Liver (tissue), 4 donors: Measurements from ENCODE around the gene PRAMEF9. TPM values are rescaled to one million over a fixed set of nuclear protein-coding genes. Genes with fewer than 3 reads are reported as not detected.

Experiments
- polyA plus RNA-seq, 2 donors: library from polyadenylated mRNA; stranded (reverse) in 1 of 2; unstranded in 1 of 2; fragments of 200-250 nt in 1 of 2; fragments of >200 nt in 1 of 2; fragmentation: Nextera tagmentation in 1 of 2; extraction: Ambion mirVana in 1 of 2; gene quantifications; one replicate each; pipeline versions ENCODE4 v1.2.1 to v1.2.3, GENCODE V29; 2013 to 2015
- total RNA-seq, 2 donors: library from RNA; depleted of rRNA; stranded (reverse); fragments of >200 nt; gene quantifications; one replicate each; pipeline ENCODE4 v1.2.3, GENCODE V29; 2014
- donor health status: healthy.
- donor health status: healthy.
- donor health status: healthy.

PRAMEF9 gene
- total and polyA plus RNA-seq, 4 donors, result not detected

Other genes with a start within 250 kb of the PRAMEF9 start
- gene PRAMEF6, start 224.3 kb upstream of the PRAMEF9 start, total RNA-seq, result not detected
- gene PRAMEF6, start 224.3 kb upstream of the PRAMEF9 start, polyA plus RNA-seq, result not detected
- not detected for gene PRAMEF27, start 115.3 kb upstream of the PRAMEF9 start, total RNA-seq
- not detected for gene PRAMEF27, start 115.3 kb upstream of the PRAMEF9 start, polyA plus RNA-seq
- gene HNRNPCL3, start 111.1 kb upstream of the PRAMEF9 start, total RNA-seq, result not detected
- not detected for gene HNRNPCL3, start 111.1 kb upstream of the PRAMEF9 start, polyA plus RNA-seq
- gene PRAMEF25, start 101.1 kb upstream of the PRAMEF9 start, total RNA-seq, result not detected
- not detected for gene PRAMEF25, start 101.1 kb upstream of the PRAMEF9 start, polyA plus RNA-seq
- not detected for gene HNRNPCL2, start 55.0 kb upstream of the PRAMEF9 start, total RNA-seq
- gene HNRNPCL2, start 55.0 kb upstream of the PRAMEF9 start, polyA plus RNA-seq, result not detected
- not detected for gene PRAMEF26, start 15.8 kb upstream of the PRAMEF9 start, total RNA-seq
- not detected for gene PRAMEF26, start 15.8 kb upstream of the PRAMEF9 start, polyA plus RNA-seq
- not detected for gene HNRNPCL4, start 6.2 kb upstream of the PRAMEF9 start, total RNA-seq
- gene HNRNPCL4, start 6.2 kb upstream of the PRAMEF9 start, polyA plus RNA-seq, result not detected
- gene PRAMEF13, start 29.6 kb downstream of the PRAMEF9 start, total RNA-seq, result not detected
- gene PRAMEF13, start 29.6 kb downstream of the PRAMEF9 start, polyA plus RNA-seq, result not detected
- gene PRAMEF18, start 54.3 kb downstream of the PRAMEF9 start, total RNA-seq, result not detected
- not detected for gene PRAMEF18, start 54.3 kb downstream of the PRAMEF9 start, polyA plus RNA-seq
- gene PRAMEF5, start 82.3 kb downstream of the PRAMEF9 start, total RNA-seq, result not detected
- not detected for gene PRAMEF5, start 82.3 kb downstream of the PRAMEF9 start, polyA plus RNA-seq
- gene PRAMEF8, start 113.3 kb downstream of the PRAMEF9 start, total RNA-seq, result not detected
- gene PRAMEF8, start 113.3 kb downstream of the PRAMEF9 start, polyA plus RNA-seq, result not detected
- gene PRAMEF33, start 131.7 kb downstream of the PRAMEF9 start, total RNA-seq, result under 1 TPM in 1 of 2 donors, not detected in 1; 0.17 TPM
- under 1 TPM in 1 of 2 donors, not detected in 1; 0.12 TPM for gene PRAMEF33, start 131.7 kb downstream of the PRAMEF9 start, polyA plus RNA-seq
- gene PRAMEF15, start 143.7 kb downstream of the PRAMEF9 start, total RNA-seq, result not detected
- not detected for gene PRAMEF15, start 143.7 kb downstream of the PRAMEF9 start, polyA plus RNA-seq
- gene PRAMEF14, start 175.3 kb downstream of the PRAMEF9 start, total RNA-seq, result not detected
- not detected for gene PRAMEF14, start 175.3 kb downstream of the PRAMEF9 start, polyA plus RNA-seq
- not detected for gene PRAMEF19, start 200.1 kb downstream of the PRAMEF9 start, total RNA-seq
- not detected for gene PRAMEF19, start 200.1 kb downstream of the PRAMEF9 start, polyA plus RNA-seq
- not detected for gene PRAMEF17, start 217.8 kb downstream of the PRAMEF9 start, total RNA-seq
- gene PRAMEF17, start 217.8 kb downstream of the PRAMEF9 start, polyA plus RNA-seq, result not detected
- gene PRAMEF20, start 238.6 kb downstream of the PRAMEF9 start, total RNA-seq, result not detected
- not detected for gene PRAMEF20, start 238.6 kb downstream of the PRAMEF9 start, polyA plus RNA-seq